NCI-H1436 treated with DMSO at 0.1 percent for 48 hours (cell line): ENCODE data around the gene RPS6KA5.

ENCODE experiments used
- DNase-seq: peaks from one replicate; lab custom pipeline; 2025; lab: John Stamatoyannopoulos, UW

Gene RPS6KA5

DNA sequence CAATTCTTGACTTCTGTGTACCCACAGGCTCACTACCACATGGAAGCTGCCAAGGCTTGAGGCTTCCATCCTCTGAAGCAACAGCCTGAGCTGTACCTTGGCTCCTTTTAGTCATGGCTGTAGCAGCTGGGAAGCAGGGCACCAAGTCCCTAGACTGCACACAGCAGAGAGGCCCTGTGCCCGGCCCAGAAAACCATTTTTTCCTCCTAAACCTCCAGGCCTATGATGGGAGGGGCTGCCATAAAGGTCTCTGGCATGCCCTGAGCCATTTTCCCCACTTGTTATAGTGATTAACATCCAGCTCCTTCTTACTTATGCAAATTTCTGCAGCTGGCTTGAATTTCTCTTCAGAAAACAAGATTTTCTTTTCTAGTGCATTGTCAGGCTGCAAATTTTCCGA is 121.8 kb downstream of the RPS6KA5 start:
- no peak for DNase-seq

DNA sequence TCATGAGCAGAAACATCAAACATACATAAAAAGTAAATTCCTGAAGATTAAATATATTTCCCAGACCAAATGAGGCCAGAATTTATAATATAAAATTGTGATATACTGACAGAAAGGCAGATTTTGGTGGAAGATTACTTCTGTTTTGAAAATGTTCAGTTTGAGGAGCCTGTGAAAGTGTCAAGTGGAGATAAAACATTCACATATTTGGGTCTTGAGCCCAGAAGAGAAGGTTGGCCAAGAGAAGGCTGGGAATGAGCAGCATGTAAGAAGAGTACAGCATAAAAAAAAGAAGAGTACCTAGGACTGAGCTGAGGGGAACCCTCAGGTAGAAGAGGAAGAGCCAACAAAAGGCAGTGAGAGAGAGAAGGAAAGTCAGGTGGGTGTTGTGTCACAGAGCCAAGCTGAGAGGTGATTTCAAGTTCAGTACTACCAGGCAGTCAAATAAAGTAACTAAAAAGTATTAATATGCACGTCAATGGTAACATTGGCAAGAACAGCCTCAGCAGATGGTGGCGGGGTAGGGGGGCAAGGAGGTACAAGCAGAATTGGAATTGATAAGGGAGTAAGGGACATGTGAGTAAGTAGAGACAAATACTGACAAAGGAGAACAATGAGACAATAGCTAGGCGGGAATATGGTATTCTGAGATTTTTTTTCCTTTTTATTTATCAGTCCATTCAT is 123.5 kb downstream of the RPS6KA5 start:
- no peak for DNase-seq

DNA sequence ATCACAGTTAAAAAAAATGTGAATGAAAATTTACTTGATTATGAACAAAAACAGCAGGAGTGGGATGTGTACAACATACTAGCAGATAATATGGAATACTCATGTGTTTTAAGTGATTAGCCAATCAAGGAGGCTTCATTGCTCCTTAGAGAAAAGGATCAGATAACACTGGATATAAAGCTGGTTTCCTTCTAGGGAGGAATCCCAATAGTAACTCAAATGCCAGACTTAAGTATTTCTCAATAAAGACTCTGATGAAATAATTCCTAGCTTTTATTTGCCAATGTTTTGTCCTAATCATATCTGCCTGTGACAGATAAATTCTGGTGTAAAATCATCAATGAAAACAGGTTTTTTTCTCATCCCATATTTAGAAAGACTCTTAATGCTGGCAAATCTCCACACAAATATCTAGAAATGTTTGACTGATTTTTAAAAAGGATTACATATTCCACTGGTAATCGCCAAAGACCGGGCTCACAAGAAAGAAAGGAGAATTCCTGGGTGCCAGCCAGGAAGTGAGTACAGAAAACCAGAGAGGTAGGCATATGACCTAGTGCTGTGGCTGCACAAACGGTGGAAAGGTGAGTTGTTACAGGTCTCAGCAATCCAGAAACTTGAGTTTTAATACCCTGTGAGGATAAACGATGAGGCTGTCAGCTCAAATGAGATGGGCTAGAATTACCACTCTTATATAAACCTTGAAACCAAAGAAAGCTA is 135.7 kb downstream of the RPS6KA5 start:
- DNase-seq = no peak

DNA sequence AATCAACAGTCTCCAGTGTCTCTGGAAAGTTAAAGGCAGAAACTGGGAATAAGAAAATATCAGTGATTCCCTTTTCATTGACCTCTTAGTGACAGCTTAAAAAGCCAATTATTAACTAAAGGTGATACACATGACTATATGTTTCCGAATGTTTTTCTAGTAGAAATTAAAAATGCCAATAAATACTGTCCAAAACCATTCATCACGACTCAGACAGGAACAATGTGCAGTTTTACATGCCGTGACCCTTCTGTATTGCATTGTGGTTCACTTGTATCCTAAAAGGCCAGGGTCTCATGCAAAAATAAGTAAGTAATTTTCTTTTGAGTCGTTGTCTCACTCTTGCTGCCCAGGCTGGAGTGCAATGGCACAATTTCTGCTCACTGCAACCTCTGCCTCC is 138.3 kb downstream of the RPS6KA5 start:
- no peak for DNase-seq

DNA sequence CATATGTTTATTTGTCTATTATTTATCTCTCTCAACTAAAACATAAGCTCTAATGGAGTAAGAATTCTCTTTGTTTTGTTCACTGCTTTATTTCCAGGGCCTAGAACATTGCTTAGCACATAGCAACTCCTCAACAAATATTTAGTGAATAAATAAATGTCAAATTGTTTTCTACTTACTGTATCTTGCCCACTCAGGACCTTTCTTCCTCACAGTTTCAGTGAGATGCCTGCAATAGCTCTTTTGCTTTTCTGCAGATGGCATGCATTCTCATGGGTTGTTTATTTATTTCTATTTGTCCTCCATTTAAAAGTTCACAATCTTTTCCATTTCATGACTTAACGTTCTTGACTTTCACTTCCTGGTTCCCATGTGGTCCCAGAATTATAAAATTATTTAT is 149.3 kb downstream of the RPS6KA5 start:
- DNase-seq = no peak

DNA sequence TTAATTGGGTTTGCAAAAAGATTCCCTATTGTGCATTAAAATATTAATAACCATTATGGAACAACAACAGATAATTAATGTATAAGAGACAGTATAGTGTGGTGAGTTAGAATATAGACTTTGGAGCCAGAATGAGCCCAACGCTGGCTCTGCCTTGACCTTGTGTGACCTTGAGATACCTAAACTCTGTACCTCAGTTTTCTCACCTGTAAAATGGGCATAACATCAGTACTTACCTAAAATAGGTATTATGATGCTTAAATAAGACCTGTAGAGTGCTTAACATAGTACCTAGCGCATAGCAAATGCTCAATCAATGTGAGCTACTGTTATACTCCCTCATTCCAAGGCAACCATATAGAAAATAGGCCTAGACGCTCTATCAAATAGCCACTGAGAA is 153.3 kb downstream of the RPS6KA5 start:
- DNase-seq = no peak

DNA sequence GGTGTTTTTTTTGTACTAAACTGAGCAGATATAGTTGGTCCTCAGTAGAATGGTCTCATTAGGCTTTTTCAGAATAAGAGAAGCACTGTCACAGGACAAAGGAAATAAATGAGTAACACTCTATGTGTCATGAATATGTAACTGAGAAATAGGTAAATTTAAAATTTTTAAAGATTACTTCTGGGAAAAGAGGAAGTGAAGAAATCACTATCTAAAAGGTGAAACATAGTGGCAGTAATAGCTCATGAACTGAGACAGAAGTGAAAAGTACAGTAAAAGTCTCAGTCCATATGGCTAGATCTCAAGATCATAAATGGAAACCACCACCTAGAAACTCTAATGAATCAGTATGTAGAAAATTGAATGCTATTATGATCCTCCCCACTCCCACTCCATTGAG is 154.9 kb downstream of the RPS6KA5 start:
- DNase-seq = no peak

DNA sequence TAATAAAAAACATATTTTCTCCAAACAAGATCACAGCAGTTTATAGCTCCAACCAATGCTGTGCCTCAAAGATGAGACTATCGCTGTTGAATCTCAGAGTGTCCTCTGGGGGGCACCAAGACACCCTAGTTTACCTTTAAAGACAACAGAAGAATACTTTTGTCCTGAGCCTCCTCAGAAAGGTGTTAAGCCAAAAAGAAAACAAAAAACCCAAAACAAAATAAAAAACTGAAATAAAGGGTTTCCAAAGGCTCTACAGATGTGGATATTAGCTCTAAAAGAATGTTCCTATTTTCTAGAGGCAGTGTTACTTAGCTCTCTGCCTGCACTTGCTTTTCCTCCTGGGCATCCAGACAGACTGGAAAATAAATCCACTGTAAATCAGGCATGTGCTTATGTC is 157.3 kb downstream of the RPS6KA5 start:
- no peak for DNase-seq

DNA sequence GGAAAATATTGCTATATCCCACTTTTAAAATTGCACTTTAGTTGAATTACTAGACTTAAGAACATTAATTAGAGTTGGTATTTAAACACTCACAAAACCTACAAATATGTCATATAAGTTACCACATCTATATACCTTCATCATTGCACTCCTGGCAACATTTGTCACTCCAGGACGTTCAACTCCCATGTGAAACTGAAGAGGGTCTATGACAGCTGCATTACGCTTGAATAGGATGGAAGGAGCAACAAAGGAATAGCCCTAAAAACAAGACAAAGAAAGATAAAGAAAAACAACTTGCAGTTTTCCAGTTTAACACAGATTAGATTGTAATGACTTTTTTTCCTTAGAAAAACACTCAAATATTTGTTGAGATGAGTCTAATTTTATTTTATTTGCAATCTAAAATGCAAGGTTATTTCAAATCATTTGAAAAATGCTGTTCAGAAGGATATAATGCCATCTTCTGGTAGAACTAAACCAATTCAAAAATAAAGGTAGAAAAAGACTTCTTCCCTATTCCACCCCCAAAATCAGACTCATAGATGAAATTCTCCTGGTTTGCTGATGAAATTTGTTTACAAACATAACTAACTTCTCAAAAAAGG is 159.9 kb downstream of the RPS6KA5 start:
- DNase-seq = no peak

DNA sequence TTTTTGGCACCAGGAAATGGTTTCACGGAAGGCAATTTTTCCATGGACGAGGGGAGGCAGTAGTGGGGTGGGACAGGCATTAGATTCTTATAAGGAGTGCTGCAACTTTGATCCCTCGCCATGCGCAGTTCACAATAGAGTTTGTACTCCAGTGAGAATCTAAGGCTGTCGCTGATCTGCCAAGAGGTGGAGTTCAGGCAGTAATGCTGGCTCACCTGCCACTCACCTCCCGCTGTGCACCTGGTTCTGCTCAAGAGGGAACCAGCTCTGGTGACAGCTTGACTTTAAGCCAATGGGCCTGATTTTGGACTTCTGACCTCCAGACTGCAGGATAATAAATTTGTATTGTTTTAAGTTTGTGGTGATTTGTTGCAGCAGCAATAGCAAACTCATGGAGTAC is 163.4 kb downstream of the RPS6KA5 start:
- DNase-seq = no peak

DNA sequence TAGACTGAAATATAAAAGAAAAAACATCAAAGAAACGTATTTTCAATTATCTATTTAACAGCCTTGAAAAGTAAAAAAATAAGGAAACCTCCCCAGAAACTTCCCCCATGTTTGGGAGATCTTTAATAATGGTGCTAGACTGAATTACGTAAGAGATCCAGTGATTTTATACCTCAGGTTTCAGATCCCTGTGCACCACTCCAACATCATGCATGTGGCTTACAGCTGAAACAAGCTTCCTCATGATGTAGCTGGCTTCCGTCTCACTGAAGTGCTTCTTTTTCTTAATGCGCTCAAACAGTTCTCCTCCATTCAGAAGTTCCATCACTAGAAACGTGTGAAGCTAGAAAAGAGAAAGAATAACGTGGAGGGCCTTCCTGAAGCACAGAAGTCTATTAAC is 166.2 kb downstream of the RPS6KA5 start:
- no peak for DNase-seq

DNA sequence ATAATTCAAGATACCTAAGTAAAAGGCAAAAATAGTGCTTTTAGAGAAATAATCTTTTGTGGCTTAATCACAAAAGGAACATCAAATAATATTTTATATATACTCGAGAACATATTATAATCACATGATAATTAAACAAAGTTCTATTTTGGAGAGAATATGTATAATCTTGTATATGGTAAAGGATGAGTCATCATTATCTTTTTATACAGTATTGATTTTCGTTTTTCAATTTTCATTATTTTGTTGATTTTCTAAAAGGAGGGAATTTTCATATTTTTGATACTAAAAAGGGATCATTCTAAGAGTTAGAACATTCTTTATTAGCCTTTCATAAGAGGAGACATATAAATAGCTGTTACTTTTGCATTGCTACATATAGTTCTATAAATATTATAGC is 166.9 kb downstream of the RPS6KA5 start:
- DNase-seq = no peak

DNA sequence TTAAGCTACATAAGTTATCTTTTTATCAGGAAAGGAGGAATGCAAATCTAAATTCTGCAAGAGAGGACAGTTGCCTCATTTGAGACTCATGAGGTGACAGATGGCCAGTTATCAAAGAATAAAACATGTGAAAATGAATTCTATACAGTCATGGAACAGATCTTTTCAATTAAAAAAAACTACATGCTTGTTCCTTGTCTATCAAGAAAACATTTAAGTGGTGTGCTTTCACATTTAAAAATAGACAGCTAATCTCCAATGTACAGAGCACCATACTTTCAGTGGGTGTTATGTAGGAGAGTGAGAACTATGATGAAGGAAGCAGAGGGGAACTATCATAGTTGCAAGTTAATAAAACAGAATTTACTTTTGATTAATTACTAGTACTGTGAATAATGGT is 167.5 kb downstream of the RPS6KA5 start:
- DNase-seq = no peak

DNA sequence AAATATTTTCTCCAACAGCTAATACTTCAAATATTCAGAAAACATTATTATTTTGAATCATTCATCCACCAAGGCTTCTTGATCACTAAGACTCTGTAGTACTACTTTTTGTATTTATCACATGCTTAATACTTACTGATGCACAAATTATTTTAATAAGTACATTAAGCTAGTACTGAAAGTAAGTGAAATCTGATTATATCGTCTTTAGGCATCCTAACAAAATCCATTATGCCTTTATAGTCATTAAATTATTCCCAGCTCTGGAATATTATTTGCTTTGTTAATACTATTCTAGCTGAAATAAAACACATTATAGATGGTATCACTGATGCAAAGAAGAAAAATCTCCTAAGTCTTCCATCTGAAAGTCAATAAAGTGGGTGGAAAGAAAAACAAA is 169.1 kb downstream of the RPS6KA5 start:
- no peak for DNase-seq

DNA sequence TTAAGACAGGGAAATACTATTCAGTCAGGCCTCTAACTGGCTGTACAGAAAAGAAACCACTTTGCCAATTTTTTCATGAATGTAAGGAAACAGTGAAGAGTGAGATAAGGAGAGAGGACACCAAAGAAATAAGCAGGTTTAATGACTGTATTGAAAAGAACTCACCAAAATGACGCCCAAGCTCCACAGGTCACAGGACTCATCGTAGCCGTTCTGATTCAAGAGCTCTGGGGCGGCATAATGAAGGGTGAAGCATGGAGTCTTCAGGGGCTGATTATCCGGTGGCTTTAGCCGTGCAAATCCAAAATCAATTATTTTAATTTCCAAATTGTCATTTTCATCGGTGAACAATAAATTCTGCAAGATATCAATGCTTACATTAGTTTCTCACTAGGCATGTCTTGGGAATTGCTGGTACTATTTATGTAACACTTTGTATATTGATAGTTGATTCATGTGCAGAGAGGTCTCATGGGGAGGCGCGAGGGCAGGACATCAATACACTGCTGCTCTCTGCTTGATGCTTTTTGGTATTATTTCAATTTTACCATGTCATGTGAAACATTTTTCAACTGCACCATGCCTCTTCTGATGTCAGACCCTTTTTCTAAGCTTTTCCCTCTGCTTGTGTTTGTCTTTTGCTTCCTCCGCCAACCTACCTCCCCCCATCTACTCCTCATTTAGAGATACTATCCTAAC is 170.0 kb downstream of the RPS6KA5 start:
- DNase-seq = no peak

DNA sequence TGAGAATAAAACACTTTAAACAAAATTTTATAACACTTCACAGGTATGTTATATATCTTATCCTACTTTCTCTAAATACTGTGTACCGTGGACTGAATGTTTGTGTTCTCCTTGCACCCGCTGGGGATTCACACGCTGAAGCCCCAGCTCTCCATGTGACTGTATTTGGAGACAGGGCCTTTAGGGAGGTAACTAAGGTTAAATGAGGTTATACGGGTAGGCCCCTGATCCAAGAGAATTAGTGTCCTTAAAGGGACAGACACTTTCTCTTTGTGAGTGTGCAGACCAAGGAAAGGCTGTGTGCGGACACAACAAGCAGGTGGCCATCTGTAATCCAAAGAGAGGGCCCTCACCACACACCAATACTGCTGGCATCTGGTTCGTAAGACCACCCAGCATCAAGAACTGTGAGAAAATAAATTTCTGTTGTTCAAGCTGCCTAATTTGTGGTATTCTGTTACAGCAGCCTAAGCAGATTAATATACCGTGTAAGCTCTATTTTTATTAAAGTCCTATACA is 174.1 kb downstream of the RPS6KA5 start:
- no peak for DNase-seq

DNA sequence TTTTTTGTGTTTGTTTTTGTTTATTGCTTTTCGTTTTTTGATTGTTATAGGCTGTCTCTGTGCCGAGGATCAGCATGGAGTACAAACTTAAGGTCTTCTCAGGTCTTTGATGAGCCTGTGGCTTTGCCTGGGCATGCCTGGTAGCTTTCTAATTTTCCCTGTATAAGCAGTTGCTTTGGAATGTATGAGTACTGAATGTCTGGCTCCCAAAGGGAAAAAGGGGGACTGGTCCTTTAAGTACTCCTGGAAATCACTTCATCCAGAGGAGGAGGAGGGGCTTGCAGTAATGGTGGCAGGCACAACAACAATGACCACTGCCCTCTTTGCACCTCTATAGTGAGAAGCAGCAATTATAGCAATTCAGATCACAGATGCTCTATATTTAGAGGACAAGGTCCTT is 176.7 kb downstream of the RPS6KA5 start:
- no peak for DNase-seq

DNA sequence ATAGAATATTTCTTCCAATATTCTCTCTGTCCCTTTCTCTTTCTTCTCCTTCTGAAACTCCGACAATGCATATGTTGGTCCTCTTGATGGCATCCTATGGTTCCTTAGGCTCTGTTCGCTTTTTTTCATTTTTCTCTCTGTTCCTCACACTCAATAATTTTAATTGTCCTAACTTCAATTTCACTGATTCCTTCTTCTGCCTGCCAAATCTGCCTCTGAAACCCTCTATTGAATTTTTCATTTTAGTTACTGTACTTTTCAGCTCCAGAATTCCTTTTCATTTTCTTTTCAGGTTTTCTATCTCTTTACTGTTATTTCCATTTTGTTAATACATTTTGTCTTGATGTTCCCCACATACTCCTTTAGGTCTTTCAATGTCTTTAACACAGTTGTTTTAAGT is 177.2 kb downstream of the RPS6KA5 start:
- no peak for DNase-seq

DNA sequence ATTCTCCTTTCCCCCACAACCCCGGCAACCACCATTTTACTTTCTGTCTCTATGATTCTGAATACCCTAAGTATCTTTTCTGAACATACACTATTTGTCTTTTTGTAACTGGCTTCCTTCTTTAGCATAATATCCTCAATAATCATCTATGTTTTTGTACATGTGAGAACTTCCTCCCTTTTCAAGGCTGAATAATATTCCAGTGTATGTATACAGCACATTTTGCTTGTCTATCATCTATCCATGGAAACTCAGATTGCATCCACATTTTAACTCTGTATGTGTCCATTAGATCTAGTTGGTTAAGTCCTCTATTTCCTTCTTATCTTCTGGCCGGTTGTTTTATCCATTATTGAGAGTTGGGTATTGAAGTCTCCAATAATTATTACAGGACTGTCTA is 180.2 kb downstream of the RPS6KA5 start:
- DNase-seq = no peak

DNA sequence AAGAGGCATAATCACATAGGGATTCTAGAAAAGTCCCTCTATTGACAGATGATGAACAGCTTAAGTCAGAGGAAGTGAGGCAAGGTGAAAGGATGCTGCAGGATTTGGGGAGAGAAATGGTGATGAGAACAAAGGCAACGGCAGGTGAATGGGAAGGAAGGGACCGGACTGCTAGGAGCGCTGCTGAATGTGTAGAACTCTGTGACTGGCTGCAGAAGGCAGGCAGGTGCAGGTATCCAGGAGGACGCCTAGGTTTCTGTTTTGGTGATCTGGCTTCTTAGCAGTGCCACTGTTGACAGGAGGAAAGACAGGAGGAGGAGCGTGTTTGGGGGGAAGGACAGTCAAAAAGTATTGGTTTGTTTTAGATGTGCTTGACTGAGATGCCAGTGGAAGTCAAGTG is 185.8 kb downstream of the RPS6KA5 start:
- no peak for DNase-seq

DNA sequence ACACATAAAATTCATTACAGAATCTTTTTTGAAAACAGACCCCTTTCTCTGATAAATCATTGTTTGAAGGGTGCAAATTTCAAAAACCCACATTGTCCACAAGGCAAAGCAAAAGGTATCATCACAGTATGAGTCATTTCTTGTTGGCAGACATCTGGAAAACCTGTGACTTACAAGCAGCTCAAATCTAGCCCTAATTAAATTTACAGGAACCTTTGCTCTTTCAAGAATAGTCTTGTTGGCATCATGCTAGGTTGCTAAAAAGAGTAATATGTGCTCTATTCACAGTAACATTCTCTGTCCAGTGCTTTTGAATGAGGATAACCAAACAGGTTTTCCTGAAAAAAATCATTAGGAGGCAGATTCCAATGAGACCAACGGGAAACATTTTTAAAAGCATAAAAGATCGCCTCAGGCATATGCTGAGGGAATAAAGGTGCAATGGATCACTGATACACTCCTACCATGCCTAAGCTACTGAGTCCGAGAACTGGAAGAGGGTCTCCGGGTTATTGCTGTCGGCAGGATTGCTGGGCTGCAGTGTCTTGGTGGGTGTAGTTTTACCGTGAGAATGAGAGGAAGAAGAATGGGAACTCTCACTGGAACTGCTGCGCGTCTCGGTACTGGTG is 188.7 kb downstream of the RPS6KA5 start:
- no peak for DNase-seq

DNA sequence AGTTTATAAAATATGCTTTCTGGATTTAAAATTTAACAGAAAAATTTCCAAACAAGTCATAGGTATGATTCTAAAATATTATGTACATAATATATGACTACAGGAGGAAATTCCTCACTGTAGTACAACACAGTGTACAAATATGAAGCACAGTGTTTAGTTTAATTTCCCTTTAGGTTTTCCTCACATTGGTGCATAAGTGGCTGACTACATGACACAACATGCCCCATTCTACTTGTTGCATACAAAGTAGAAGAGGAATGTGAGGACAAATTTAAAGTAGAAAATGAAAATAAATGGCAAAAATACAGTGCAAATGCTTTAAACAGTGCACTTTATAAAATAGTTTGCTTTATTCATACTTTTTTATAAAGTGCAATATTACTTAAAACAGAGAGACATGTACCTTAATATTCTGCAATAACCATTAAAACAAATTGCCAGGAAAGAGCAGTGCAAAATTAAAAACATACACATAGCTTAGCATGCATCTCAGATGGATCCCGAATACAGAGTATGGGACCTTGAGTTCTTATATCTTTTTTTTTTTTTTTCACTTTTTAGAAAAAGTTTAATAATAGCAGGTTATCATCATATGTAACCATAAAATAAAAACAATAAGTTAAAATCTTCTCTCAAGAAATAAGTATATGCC is 189.4 kb downstream of the RPS6KA5 start:
- no peak for DNase-seq
